ENCODE measurements around the gene VTI1A. TPM values are rescaled to one million over a fixed set of nuclear protein-coding genes. Genes with fewer than 3 reads are reported as not detected.
"Not testable (repeated sequence)": the region's sequence is repeated elsewhere in the genome, so short reads cannot be mapped to it uniquely, and the experiment has no call there.

Gene VTI1A
- total RNA-seq, 1 donor from 2014 or later, result 21.1 TPM

- no peak for DNase-seq (ENCODE audit: low read depth, low spot score)
Measured at GRCh38 chr10:112539340-112539739, 92.3 kb downstream of the VTI1A start.

- DNase-seq (ENCODE audit: low read depth, low spot score), result not testable (repeated sequence)
Measured at GRCh38 chr10:112542823-112543222, 95.8 kb downstream of the VTI1A start.

GRCh38 chr10:112546474-112546873, 99.5 kb downstream of the VTI1A start:
- no peak for DNase-seq (ENCODE audit: low read depth, low spot score)

GRCh38 chr10:112548535-112549276, 101.7 kb downstream of the VTI1A start:
- no peak for DNase-seq (ENCODE audit: low read depth, low spot score)

GRCh38 chr10:112552593-112553110, 105.6 kb downstream of the VTI1A start:
- no peak for DNase-seq (ENCODE audit: low read depth, low spot score)

GRCh38 chr10:112553315-112553714, 106.3 kb downstream of the VTI1A start:
- no peak for DNase-seq (ENCODE audit: low read depth, low spot score)

- no peak for DNase-seq (ENCODE audit: low read depth, low spot score)
Measured at GRCh38 chr10:112554263-112554662, 107.2 kb downstream of the VTI1A start.

GRCh38 chr10:112557197-112557596, 110.2 kb downstream of the VTI1A start:
- no peak for DNase-seq (ENCODE audit: low read depth, low spot score)

- no peak for DNase-seq (ENCODE audit: low read depth, low spot score)
Measured at GRCh38 chr10:112558476-112559142, 111.6 kb downstream of the VTI1A start.

GRCh38 chr10:112559349-112559748, 112.3 kb downstream of the VTI1A start:
- DNase-seq (ENCODE audit: low read depth, low spot score), result no peak

GRCh38 chr10:112562122-112562521, 115.1 kb downstream of the VTI1A start:
- no peak for DNase-seq (ENCODE audit: low read depth, low spot score)

- no peak for DNase-seq (ENCODE audit: low read depth, low spot score)
Measured at GRCh38 chr10:112562809-112563663, 116.0 kb downstream of the VTI1A start.

GRCh38 chr10:112564337-112564736, 117.3 kb downstream of the VTI1A start:
- no peak for DNase-seq (ENCODE audit: low read depth, low spot score)

GRCh38 chr10:112565434-112566053, 118.5 kb downstream of the VTI1A start:
- peak; percentile 39 for DNase-seq (ENCODE audit: low read depth, low spot score)

GRCh38 chr10:112570585-112570984, 123.6 kb downstream of the VTI1A start:
- DNase-seq (ENCODE audit: low read depth, low spot score), result no peak

- DNase-seq (ENCODE audit: low read depth, low spot score), result no peak
Measured at GRCh38 chr10:112579578-112579977, 132.6 kb downstream of the VTI1A start.

GRCh38 chr10:112580267-112580666, 133.3 kb downstream of the VTI1A start:
- DNase-seq (ENCODE audit: low read depth, low spot score), result no peak

- no peak for DNase-seq (ENCODE audit: low read depth, low spot score)
Measured at GRCh38 chr10:112581921-112582320, 134.9 kb downstream of the VTI1A start.

GRCh38 chr10:112583236-112583939, 136.4 kb downstream of the VTI1A start:
- DNase-seq (ENCODE audit: low read depth, low spot score), result no peak

GRCh38 chr10:112584276-112584675, 137.3 kb downstream of the VTI1A start:
- no peak for DNase-seq (ENCODE audit: low read depth, low spot score)

GRCh38 chr10:112585126-112585525, 138.1 kb downstream of the VTI1A start:
- no peak for DNase-seq (ENCODE audit: low read depth, low spot score)

All from pulmonary artery endothelial cell (primary cell).